ENCODE measurements around the gene C2orf92. TPM values are rescaled to one million over a fixed set of nuclear protein-coding genes. Genes with fewer than 3 reads are reported as not detected.

Gene C2orf92
- total RNA-seq, 1 donor from 2014 or later = 11.0 TPM

DNA sequence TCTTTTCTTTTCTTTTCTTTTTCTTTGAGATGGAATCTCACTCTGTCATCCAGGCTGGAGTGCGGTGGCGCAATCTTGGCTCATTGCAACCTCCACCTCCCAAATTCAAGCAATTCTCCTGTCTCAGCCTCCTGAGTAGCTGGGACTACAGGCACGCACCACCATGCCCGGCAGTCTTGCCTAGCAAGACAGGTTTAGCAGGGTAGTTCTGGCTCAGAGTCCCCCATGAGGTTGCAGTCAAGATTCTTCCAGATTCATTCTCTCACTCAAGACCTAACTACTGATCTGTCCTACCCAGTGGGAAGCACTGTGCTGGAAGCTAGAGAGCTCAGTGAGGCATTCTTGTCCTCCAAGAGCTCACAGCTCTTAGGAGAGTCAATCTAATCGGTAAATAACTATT, 26.2 kb downstream of the C2orf92 start:
- Histone ChIP-seq H3K4me1 (peaks cover 5% of the 10 kb centered on the region), H3K27ac (no peak overlapping the region), H3K4me3 (no peak overlapping the region), H3K36me3 (no peaks in the 10 kb centered on the region), H3K9me3 (no peaks in the 10 kb centered on the region), H3K27me3 (no peaks in the 10 kb centered on the region)
- no peak for DNase-seq (ENCODE audit: extremely low spot score in 2 of 2)
- TF ChIP-seq POLR2AphosphoS5 (IDR thresholded peaks at IDR 0.05; ENCODE audit: insufficient read depth in 1 of 2, low read depth in 1 of 2) (no peak), POLR2A (IDR thresholded peaks at IDR 0.05) (no peak)
- TF ChIP-seq, protein P1, sequence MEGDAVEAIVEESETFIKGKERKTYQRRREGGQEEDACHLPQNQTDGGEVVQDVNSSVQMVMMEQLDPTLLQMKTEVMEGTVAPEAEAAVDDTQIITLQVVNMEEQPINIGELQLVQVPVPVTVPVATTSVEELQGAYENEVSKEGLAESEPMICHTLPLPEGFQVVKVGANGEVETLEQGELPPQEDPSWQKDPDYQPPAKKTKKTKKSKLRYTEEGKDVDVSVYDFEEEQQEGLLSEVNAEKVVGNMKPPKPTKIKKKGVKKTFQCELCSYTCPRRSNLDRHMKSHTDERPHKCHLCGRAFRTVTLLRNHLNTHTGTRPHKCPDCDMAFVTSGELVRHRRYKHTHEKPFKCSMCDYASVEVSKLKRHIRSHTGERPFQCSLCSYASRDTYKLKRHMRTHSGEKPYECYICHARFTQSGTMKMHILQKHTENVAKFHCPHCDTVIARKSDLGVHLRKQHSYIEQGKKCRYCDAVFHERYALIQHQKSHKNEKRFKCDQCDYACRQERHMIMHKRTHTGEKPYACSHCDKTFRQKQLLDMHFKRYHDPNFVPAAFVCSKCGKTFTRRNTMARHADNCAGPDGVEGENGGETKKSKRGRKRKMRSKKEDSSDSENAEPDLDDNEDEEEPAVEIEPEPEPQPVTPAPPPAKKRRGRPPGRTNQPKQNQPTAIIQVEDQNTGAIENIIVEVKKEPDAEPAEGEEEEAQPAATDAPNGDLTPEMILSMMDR (IDR thresholded peaks at IDR 0.05) = no peak
- intact Hi-C loops (cut with DNase I) = loop anchor here (5.0 kb wide), 1 partner anchor 103 kb away; no protein-coding TSS in a partner anchor

- H3K4me3 ChIP-seq = no peak overlapping the region
- no peak overlapping the region for H3K27ac ChIP-seq
- DNase-seq (ENCODE audit: extremely low spot score in 2 of 2) = peak in 1 of 2 donors; percentile 93
- H3K4me1 ChIP-seq = peaks cover 5% of the 10 kb centered on the region
- intact Hi-C loops (cut with DNase I) = loop anchor here (5.0 kb wide), 1 partner anchor 105 kb away; no protein-coding TSS in a partner anchor
- TF ChIP-seq POLR2A (IDR thresholded peaks at IDR 0.05) = no peak
- peak in 1 of 2 donors; percentile 46 for TF ChIP-seq POLR2AphosphoS5 (IDR thresholded peaks at IDR 0.05; ENCODE audit: insufficient read depth in 1 of 2, low read depth in 1 of 2)
- TF ChIP-seq, protein P1 (IDR thresholded peaks at IDR 0.05) = peak; percentile 85 to 98 (median 94)
- no peaks in the 10 kb centered on the region for H3K9me3 ChIP-seq
- no peaks in the 10 kb centered on the region for H3K36me3 ChIP-seq
- H3K27me3 ChIP-seq = no peaks in the 10 kb centered on the region
Measured at GRCh38 chr2:97697252-97698235, 28.0 kb downstream of the C2orf92 start.

- Histone ChIP-seq H3K36me3 (no peaks in the 10 kb centered on the region), H3K4me1 (peaks cover 5% of the 10 kb centered on the region), H3K9me3 (no peaks in the 10 kb centered on the region), H3K27me3 (no peaks in the 10 kb centered on the region), H3K4me3 (no peak overlapping the region), H3K27ac (no peak overlapping the region)
- intact Hi-C loops (cut with DNase I) = loop anchor here (5.0 kb wide), 1 partner anchor 106 kb away; no protein-coding TSS in a partner anchor
- DNase-seq (ENCODE audit: extremely low spot score in 2 of 2) = no peak
- no peak for TF ChIP-seq POLR2A (IDR thresholded peaks at IDR 0.05)
- TF ChIP-seq, protein P1 (IDR thresholded peaks at IDR 0.05) = no peak
- TF ChIP-seq POLR2AphosphoS5 (IDR thresholded peaks at IDR 0.05; ENCODE audit: insufficient read depth in 1 of 2, low read depth in 1 of 2) = no peak
Measured at GRCh38 chr2:97698530-97698929, 29.0 kb downstream of the C2orf92 start.

- Histone ChIP-seq H3K27ac (no peak overlapping the region), H3K4me3 (no peak overlapping the region), H3K4me1 (peaks cover 5% of the 10 kb centered on the region), H3K27me3 (no peaks in the 10 kb centered on the region), H3K9me3 (no peaks in the 10 kb centered on the region), H3K36me3 (no peaks in the 10 kb centered on the region)
- no peak for DNase-seq (ENCODE audit: extremely low spot score in 2 of 2)
- intact Hi-C loops (cut with DNase I) = loop anchor here (5.0 to 10.0 kb wide), 2 partner anchors 108 to 1485 kb away; partner anchors contain the start of genes MITD1 and MRPL30
- TF ChIP-seq, protein P1 (IDR thresholded peaks at IDR 0.05) = no peak
- TF ChIP-seq POLR2AphosphoS5 (IDR thresholded peaks at IDR 0.05; ENCODE audit: insufficient read depth in 1 of 2, low read depth in 1 of 2) (no peak), POLR2A (IDR thresholded peaks at IDR 0.05) (no peak)
Measured at GRCh38 chr2:97699765-97700444, 30.4 kb downstream of the C2orf92 start.

Measured in vagina (tissue), 2 donors.